NOMO-1 treated with dmso at 0.1 percent for 144 hours (cell line): ENCODE measurements around the gene ZNF609.

Source experiments
- DNase-seq: peaks from one replicate; lab custom pipeline; 2025; ENCODE audit not compliant: unreplicated experiment; lab: John Stamatoyannopoulos, UW

Gene ZNF609

DNA sequence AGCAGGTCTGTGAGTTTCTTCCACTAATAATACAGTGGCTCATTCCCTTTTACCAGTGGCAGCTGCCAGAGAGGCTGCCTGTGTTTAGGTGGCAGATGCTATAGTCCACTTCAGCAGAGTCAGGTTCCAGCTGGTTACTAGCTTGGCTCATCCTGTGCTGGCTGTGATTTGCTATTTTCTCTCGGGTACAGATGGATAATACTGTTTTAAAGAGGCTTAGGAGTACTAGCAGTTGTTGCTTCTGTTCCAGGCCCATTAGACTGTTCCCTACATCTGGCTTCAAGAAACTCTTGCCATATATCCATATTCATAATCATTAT, 41.0 kb downstream of the ZNF609 start:
- no peak for DNase-seq

GRCh38 chr15:64502151-64502550, 41.8 kb downstream of the ZNF609 start:
- DNase-seq = no peak

DNA sequence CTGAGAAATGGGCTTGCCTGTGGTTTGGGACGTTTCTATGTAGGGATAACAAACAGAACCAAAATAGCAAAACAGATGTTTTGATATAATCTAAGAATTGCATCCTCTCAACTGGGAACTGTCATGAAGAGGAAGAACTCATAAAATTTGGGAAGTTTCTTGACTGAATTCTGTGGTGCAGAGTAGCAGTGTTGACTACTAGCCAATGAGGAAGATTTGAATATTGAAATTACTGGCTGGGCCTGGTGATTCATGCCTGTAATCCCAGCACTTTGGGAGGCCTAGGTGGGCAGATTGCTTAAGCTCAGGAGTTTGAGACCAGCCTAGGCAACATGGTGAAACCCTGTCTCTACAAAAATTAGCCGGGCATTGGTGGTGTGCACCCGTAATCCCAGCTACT, 42.2 kb downstream of the ZNF609 start:
- DNase-seq = no peak

- DNase-seq = no peak
Observed at GRCh38 chr15:64503197-64503596, 42.8 kb downstream of the ZNF609 start.

DNA sequence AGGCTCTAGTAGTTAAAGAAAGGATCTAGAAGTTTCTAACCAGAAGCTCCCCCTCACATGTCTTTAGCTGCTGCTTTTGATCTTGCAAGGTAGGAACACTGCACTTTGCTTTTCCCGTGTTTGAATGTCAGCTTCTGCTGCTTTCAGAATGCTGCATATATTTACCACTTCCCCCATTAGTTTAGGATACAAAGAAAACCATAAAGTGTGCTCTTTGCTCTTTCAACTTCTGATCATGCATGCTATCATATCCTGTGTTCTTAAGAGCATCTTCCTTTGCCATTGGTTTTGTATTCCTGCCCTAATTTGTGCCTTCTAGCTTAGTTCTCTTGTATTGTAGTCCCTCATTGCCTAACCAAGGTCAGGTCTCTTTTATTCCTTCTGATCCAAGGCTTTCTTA, 43.3 kb downstream of the ZNF609 start:
- DNase-seq = no peak

DNA sequence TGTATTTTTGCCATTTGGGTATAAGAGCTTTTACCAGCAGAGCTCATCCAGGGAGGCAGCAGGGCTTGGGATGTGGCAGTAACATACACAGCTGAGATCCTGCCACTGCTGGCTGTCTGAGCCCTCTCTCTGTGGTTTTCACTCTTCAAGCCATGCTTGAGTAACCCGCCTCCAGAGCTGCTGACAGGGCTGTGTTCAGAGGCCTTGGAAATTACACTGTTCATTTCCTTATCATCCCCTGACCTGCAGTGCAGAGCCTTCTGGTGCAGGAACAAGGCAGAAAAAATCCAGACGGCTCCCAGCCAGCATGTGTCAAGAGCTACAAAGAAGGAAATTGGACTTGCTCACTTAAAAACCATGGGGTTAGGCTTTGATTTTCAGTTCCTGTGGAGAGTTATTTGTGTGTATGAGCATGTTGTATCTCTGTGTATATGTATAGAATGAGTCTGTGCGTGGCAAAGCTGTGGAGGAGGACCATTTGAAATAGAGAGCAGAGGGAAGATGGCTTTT, 47.0 kb downstream of the ZNF609 start:
- DNase-seq = no peak

GRCh38 chr15:64507845-64508244, 47.5 kb downstream of the ZNF609 start:
- no peak for DNase-seq

GRCh38 chr15:64513823-64514222, 53.4 kb downstream of the ZNF609 start:
- DNase-seq = no peak

GRCh38 chr15:64515196-64515595, 54.8 kb downstream of the ZNF609 start:
- DNase-seq = no peak

DNA sequence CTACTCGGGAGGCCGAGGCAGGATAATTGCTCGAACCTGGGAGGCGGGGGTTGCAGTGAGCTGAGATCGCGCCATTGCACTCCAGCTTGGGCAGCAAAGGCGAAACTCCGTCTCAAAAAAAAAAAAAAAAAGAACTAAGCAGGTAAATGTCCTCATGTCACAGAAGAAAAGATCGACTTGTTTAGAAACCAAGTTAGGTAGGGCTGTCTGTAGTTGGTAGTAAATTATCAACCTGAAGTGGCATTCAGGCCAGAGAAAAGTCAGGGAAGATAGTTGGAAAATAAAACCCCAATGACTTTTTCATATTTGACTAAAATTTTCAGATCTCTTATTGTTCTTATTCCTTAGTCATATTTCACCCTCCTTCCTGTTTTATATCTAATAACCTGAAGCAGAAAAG, 55.4 kb downstream of the ZNF609 start:
- no peak for DNase-seq

DNA sequence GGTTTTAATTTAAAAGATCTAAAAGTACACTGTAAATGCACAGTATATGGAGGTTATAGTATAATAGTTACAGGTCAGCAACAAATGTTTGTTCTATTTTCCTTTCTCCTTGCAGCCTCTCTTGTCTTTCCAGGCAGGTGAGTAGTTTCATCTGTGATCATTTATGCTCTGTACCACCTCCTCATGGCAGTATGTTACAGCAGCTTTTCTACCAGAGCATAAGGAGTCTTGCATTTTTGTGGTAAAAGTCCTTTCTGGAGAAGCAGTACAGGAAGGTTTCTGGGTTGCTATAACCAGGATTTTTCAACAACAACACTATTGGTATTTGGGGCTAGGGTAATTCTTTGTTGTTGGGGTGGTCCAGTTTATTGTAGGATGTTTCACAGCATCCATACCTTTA, 59.5 kb downstream of the ZNF609 start:
- no peak for DNase-seq

GRCh38 chr15:64521201-64521600, 60.8 kb downstream of the ZNF609 start:
- no peak for DNase-seq

DNA sequence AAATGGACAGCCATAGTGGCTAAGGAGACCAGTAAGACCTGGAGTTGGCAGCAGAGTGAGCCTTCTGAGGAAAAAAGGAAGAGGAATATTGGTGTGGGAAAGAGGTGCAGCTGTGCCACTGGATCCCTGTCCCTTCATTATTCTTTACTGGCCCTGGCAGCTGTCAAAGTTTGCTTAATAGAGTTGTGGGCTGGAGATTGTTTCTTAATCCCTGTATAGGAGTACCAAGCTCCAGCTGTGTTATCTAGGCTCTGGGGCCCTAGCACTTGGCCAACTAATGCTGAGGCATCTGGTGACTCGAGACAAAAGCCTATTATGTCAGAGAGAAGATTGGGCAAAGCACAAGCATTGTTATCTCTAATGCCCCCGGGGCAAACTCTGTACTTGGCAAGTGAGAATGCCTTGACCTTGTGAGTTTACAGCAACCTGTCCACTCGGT, 61.4 kb downstream of the ZNF609 start:
- DNase-seq = no peak

DNA sequence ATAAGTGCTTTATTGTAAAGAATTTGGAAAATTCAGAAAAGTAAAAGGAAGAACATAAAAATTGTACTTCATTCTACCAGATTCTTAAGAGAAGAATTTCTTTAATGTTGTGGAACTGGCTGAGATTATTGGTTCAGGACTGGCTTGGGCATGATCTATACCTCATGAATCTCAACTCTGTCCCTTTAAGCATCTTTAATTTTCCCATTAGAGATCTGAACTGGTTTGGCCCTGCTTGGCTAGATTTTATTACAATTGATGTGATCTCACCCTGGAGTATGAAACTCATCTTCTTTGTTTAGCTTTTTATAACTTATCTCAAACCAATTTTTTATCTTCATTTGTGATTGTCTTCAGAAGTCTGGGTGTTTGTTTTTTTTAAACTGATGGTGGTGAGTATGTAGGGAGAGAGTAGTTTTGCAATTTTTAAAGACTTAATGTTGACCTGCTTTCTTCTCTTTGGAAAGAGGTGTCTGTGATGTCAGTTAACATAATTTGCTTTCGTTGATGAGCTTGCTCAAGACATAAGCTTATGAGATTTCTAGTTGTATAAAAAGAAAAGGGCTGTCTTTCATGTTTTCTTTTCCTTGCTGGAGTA, 61.9 kb downstream of the ZNF609 start:
- DNase-seq = no peak

GRCh38 chr15:64523240-64523639, 62.9 kb downstream of the ZNF609 start:
- no peak for DNase-seq

DNA sequence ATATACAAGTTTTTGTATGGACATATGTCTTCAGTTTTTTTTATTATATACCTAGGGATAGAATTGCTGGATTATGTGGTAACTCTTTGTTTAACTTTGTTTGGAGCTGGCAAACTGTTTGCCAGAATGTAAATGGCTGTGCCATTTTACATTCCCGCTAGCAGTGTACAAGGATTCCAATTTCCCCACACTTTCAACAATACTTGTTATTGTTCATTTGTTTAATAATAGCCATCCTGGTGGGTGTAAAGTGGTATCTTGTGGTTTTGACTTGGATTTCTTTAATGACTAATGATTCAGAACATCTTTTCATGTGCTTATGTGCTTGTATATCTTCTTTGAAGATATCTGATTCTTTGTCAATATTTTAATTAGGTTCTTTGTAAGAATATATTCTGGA, 64.4 kb downstream of the ZNF609 start:
- no peak for DNase-seq

DNA sequence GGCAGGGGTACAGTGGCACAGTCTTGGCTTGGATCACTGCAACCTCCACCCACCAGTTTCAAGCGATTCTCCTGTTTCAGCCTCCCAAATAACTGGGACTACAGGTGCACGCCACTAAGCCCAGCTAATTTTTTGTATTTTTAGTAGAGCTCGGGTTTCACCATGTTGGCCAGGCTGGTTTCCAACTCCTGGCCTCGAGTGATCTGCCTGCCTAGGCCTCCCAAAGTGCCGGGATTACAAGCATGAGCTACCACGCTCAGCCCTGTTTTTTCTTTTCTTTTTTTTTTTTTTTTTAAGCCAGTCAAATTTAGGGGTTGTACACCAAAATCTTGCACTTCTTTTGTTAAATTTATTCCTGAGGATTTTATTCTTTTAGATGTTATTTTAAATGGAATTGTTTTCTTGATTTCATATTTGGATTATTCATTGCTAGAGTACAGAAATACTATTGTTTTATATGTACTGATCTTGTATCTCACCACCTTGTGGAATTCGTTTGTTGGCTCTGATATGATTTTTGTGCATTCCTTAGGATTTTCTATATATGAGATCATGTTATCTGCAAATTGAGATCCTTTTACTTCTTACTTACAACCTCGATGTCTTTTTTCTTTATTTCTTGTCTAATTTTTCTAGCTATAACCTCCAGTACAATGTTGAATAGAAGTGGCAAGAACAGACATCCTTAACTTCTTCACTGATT, 65.6 kb downstream of the ZNF609 start:
- no peak for DNase-seq

- DNase-seq = no peak
Observed at GRCh38 chr15:64527263-64527984, 67.0 kb downstream of the ZNF609 start.

- DNase-seq = no peak
Observed at GRCh38 chr15:64528871-64529270, 68.5 kb downstream of the ZNF609 start.

DNA sequence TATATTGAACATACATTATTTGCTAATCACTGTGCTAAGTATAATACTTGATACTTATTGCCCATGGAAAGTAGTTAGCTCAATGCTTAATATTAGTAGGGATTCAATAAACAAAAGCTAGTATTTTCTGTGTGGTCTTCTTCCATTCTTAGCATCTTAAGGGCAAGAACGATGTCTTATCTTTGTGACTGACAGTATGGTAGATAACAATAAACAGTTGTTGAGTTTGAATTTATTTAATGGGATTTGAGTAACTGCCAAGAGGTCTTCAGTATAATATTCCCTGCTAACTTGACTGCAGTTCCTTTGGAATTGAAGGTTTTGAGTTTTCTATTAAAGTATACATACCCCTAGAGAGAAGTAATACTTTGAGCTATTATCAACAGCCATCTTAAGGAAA, 70.1 kb downstream of the ZNF609 start:
- DNase-seq = no peak

- DNase-seq = no peak
Observed at GRCh38 chr15:64530918-64531317, 70.5 kb downstream of the ZNF609 start.
